T-helper 22 cell (primary cell): ENCODE results near the gene MATR3.
"Not testable (repeated sequence)": the region's sequence is repeated elsewhere in the genome, so short reads cannot be mapped to it uniquely, and the experiment has no call there.

ENCODE experiments used
- DNase-seq: peaks from one replicate; pipeline ENCODE4 v3.0.0-alpha.2; 2020; ENCODE audit warnings: low read depth

The MATR3 gene

GRCh38 chr5:139354186-139354585, 60.6 kb downstream of the MATR3 start:
- no peak for DNase-seq

GRCh38 chr5:139355900-139356299, 62.4 kb downstream of the MATR3 start:
- not testable (repeated sequence) for DNase-seq

GRCh38 chr5:139358064-139358463, 64.5 kb downstream of the MATR3 start:
- no peak for DNase-seq

GRCh38 chr5:139360384-139360783, 66.8 kb downstream of the MATR3 start:
- DNase-seq: no peak

- no peak for DNase-seq
Measured at GRCh38 chr5:139361835-139362429, 68.4 kb downstream of the MATR3 start.

- no peak for DNase-seq
Measured at GRCh38 chr5:139363937-139364336, 70.4 kb downstream of the MATR3 start.

GRCh38 chr5:139364466-139364865, 70.9 kb downstream of the MATR3 start:
- no peak for DNase-seq

GRCh38 chr5:139368613-139369012, 75.1 kb downstream of the MATR3 start:
- no peak for DNase-seq

GRCh38 chr5:139369181-139369580, 75.6 kb downstream of the MATR3 start:
- DNase-seq: no peak

GRCh38 chr5:139371482-139372435, 78.2 kb downstream of the MATR3 start:
- no peak for DNase-seq

- no peak for DNase-seq
Measured at GRCh38 chr5:139374909-139375308, 81.4 kb downstream of the MATR3 start.

GRCh38 chr5:139376364-139376763, 82.8 kb downstream of the MATR3 start:
- DNase-seq: no peak

GRCh38 chr5:139377226-139377625, 83.7 kb downstream of the MATR3 start:
- no peak for DNase-seq

GRCh38 chr5:139378101-139378825, 84.7 kb downstream of the MATR3 start:
- DNase-seq: no peak

- no peak for DNase-seq
Measured at GRCh38 chr5:139378941-139379361, 85.4 kb downstream of the MATR3 start.

GRCh38 chr5:139379626-139380449, 86.3 kb downstream of the MATR3 start:
- DNase-seq: no peak
